Stromal cell of bone marrow (primary cell): ENCODE data around the gene TRIM44.
"Not testable (repeated sequence)": the region's sequence is repeated elsewhere in the genome, so short reads cannot be mapped to it uniquely, and the experiment has no call there.

Source experiments
- DNase-seq: peaks from one replicate; pipeline ENCODE4 v3.0.0-alpha.2; 2012; ENCODE audit warnings: low read depth

The TRIM44 gene

DNA sequence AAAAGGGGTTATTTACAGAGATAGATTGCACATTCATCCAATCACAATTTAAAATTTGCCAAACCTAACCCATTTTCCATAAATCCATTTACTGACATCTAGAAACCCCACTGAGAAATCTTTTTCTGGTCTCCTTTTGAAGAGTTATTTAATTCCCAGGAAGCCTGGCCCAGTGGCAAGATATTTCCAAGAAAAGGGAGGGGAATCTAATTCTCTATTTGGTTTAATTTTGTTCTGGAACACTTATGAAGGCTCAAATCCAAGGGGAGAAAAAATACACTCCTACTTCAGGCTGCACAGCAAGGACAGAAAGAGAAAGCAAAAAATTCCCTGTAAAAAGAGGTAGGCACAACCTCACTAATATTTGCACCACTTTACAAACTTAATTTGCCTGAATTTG, 193.1 kb downstream of the TRIM44 start:
- no peak for DNase-seq

DNA sequence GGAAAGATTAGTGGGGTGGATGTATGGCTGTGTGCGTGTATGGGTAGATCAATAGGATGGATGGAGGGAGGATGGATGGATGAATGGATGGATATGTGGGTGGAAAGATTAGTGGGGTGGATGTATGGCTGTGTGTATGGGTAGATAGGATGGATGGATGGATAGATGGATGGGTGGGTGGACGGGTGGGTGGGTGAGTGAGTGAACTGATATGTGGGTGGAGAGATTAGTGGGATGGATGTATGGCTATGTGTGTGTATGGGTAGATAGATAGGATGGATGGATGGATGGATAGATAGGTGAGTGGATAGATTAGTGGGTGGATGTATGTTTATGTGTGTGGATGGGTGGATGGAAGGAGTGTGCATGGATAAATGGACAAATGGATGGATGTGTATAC, 193.7 kb downstream of the TRIM44 start:
- no peak for DNase-seq

DNA sequence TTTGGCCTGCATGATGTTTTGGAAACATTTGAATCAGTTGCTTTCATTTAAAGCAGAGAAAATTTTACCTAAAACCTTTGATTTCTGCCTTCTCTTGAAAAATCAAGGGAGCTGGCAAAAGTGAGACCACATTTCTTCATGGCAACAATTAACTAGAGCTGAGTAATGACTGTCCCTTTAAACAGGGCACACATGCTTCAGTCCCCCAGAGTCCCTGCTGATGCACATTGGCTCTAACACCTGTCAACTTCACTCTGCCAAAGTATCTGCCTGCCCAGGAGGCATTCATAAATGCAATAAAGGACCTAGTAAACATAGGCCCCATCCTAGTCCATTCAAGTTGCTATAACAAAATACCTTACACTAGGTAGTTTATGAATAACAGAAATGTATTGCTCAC, 194.2 kb downstream of the TRIM44 start:
- DNase-seq = no peak

DNA sequence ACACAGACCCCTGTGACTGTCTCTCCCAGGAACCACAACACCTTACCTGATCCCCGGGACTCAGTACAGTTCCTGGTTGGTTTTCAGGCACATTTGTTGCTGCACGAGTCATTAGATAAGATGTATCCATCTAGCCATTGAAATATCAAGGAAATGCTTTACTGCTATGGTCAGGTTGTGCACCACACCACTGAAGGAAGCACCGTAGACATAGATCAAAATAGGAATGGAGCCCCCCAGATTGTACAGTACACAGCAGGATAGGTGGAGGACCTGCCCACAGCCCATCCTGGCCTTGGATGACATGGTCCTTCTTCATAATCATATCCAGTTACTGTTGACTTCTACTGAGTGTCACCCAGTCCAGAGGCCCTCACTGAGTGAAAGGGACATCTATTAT, 195.3 kb downstream of the TRIM44 start:
- no peak for DNase-seq

DNA sequence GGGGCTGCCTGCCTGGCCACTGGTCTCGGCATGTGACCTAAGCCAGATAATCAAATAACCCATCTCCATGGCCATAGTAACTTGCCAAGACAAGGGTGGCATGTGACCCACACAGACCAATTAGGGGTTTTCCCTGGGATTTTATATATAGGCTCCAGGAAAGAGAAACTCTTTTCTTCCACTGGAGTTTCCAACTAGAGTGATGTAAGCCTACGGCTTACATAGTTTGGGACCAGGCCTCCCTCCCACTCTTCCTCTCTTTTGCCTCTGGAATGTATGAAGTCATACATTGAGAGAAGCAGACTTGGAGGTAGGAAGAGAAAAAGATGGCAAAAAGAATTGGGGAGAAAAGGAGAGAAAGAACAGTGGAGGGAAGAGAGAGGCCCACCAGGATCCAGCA, 196.7 kb downstream of the TRIM44 start:
- no peak for DNase-seq

DNA sequence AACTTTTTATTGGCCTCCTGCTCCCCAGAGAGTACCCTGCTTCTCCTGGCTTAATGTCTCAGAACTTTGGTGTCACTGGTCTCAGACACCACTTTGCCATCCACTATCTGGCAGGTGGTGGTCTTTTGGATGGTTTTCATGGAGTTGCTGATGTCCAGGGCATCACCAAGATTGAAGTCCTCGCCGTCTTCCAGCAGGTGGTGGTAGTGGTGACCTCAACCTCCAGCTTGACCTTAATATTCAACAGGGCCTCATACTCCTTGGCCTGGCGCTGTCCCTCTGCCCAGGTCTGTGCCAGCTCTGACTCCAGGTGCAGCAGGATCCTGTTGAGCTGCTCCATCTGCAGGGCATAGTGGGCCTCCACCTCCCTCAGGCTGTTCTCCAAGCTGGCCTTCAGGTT, 197.6 kb downstream of the TRIM44 start:
- DNase-seq = not testable (repeated sequence)

DNA sequence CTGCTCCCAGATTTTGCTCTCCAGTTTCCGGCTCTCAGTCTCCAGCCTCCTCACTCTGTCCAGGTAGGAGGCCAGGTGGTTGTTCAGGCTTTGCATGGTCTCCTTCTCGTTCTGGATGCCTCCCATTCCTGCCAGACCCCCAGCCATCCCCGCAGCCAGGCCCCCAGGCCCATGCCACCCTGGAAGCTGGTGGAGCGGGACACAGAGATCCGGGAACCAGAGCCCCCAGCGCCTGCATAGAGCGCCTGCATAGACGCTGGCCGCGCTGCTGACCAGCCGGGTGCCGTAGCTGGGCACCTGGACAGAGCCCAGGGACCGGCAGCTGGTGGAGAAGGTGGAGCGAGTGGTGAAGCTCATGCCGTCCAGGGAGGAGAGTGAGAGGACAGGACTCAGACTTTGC, 198.6 kb downstream of the TRIM44 start:
- no peak for DNase-seq

DNA sequence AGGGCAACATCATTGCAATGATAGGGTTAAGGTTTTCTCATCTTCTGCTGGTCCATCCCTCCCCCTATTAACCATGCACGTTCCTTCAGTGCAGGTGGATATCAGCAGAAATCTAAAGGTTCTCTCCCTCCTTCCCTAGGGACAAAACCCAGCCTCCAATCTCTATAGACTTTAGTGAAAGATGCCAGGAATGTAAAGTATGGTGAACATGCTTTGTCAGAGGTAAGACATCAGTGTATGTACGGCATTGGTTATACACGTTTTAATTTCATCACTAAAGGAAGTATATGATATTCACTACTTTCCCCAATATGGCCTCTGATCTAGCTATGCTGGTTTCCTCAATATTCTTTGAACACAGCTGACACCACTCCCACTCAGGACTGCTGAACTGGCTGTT, 200.1 kb downstream of the TRIM44 start:
- no peak for DNase-seq

DNA sequence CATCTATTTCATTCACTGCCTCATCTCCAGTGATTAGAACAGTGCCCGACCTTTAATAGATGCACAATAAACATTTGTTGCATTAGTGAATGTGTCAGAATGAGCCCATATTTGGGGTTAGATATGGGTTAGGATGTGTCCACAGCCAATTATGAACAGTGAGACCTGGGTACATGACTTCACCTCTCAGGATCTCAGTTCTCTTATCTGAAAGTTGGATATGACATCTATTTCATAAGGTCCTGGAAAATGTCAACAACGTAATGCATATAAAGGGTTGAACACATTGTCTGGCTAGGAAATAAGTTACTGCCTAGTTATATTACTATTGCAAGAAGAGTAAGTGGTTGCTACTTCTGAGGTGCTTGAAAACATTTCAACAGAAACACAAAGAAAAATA, 201.6 kb downstream of the TRIM44 start:
- no peak for DNase-seq

DNA sequence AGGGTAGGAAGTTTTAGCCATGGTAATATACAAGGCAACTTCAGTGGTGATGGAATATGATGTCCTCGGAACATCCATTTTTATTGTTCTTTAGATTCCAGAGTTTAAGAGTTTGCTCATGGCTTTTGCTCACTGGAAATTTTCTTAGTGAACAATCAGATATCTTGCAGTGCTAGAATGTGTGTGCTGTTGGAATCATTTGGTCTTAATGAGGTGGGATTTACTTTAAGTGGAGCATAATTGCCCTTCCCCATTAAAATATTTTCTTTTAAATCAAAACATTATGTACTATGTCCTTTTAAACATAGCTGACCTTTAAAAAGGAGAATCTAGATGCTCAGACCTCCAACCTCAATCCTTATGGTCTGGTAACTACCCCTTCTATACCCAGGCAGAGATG, 204.0 kb downstream of the TRIM44 start:
- DNase-seq = no peak
